Ishikawa (cell line): Measurements from ENCODE around the gene ZNF32.

ENCODE experiments used
- EGR1 ChIP-seq: IDR thresholded peaks from 2 replicates; pipeline ENCODE4 v1.6.1; 2012
- EP300 ChIP-seq: IDR thresholded peaks from 2 replicates; pipeline ENCODE4 v1.6.1; 2012; ENCODE audit warnings: borderline replicate concordance
- FOXM1 ChIP-seq: IDR thresholded peaks from 2 replicates; pipeline ENCODE4 v1.6.1; 2012; ENCODE audit warnings: low read depth, borderline replicate concordance
- MAX ChIP-seq: IDR thresholded peaks from 2 replicates; pipeline ENCODE4 v1.6.1; 2012
- RAD21 ChIP-seq: IDR thresholded peaks from 2 replicates; pipeline ENCODE4 v1.6.1; 2012; ENCODE audit warnings: low read depth
- REST ChIP-seq: IDR thresholded peaks from 2 replicates; pipeline ENCODE4 v1.6.1; 2012; ENCODE audit warnings: low read depth, mild to moderate bottlenecking
- TAF1 ChIP-seq: IDR thresholded peaks from 2 replicates; pipeline ENCODE4 v1.6.1; 2012; ENCODE audit warnings: low read depth, mild to moderate bottlenecking
- TCF12 ChIP-seq: IDR thresholded peaks from 2 replicates; pipeline ENCODE4 v1.6.1; 2012; ENCODE audit warnings: low read depth
- TEAD4 ChIP-seq: IDR thresholded peaks from 2 replicates; pipeline ENCODE4 v1.6.1; 2012
- USF1 ChIP-seq: IDR thresholded peaks from 2 replicates; pipeline ENCODE4 v1.6.1; 2012

- TF ChIP-seq EP300, result no peak
- no peak for TF ChIP-seq RAD21
- peak; percentile 72 for TF ChIP-seq MAX
- no peak for TF ChIP-seq USF1
- TF ChIP-seq REST, result no peak
- TF ChIP-seq TEAD4, result no peak
- TF ChIP-seq EGR1, result no peak
- no peak for TF ChIP-seq TCF12
- no peak for TF ChIP-seq TAF1
- TF ChIP-seq FOXM1, result no peak
These were observed 30.8 kb upstream of the ZNF32 start for GRCh38 chr10:43679509-43679908.
